K562 (cell line): Measurements from ENCODE around the gene CDC14A. TPM values are rescaled to one million over a fixed set of nuclear protein-coding genes. Genes with fewer than 3 reads are reported as not detected.

Experiments used
- ATAC-seq: fragments of 200-7000 bp; cut with Tn5 transposase; 3 replicates; pipeline ENCODE4 v1.9.1; 2020; ENCODE audit warnings: moderate library complexity
- BruUV-seq: library from RNA; stranded (reverse); fragments of 400-500 nt; replicated peaks from 2 replicates; lab custom pipeline; 2021; lab: Mats Ljungman, UMichigan
- CTCF ChIA-PET: fragments of 300-600 bp; formaldehyde crosslinking; extraction: SDS; loops from one replicate; lab custom pipeline; 2021; ENCODE audit warnings: low intra/inter-chr PET ratio; lab: Yijun Ruan, JAX
- POLR2A ChIA-PET: fragments of 300-600, 350-650 bp; sonication (Branson Sonifier 250); formaldehyde crosslinking; extraction: SDS; loops from one replicate; lab custom pipeline; 2021; ENCODE audit warnings: antibody characterized with exemption, inconsistent platforms; lab: Yijun Ruan, JAX
- DNase-seq, 4 experiments: peaks; one replicate each; pipeline versions ENCODE4 v3.0.0 to v3.0.0-alpha.2; 2011 to 2018; ENCODE audit warnings: low spot score in 3 of 4, mixed read lengths in 3 of 4; ENCODE audit errors: extremely low read depth in 1 of 4
- FAIRE-seq: peaks from 2 replicates; lab custom pipeline; 2011; peaks lifted over from hg19 to GRCh38; lab: Jason Lieb, UNC
- H2AFZ ChIP-seq: 2 replicates; pipeline ENCODE4 v1.6.0; 2011; ENCODE audit warnings: low read depth, low read length, control low read depth, inconsistent platforms
- H3K27ac ChIP-seq: fragments of 200-600 bp; 3 replicates; pipeline ENCODE4 v1.8.0; 2011; ENCODE audit warnings: low read depth, mild to moderate bottlenecking, control low read depth, inconsistent platforms, low read length, moderate library complexity, mixed read lengths; ENCODE audit errors: extremely low read depth
- H3K27me3 ChIP-seq, 2 experiments: fragments of 300-600 bp in 1 of 2; 2 replicates in 1 of 2; 3 replicates in 1 of 2; pipeline versions ENCODE4 v1.6.0 to v1.8.0; 2011; ENCODE audit warnings: inconsistent platforms in 2 of 2, low read length in 2 of 2, mild to moderate bottlenecking in 1 of 2, mixed read lengths in 1 of 2, moderate library complexity in 1 of 2; ENCODE audit not compliant: control insufficient read depth in 2 of 2, insufficient read depth in 2 of 2
- H3K36me3 ChIP-seq: fragments of 300-600 bp; 3 replicates; pipeline ENCODE4 v1.8.0; 2011; ENCODE audit warnings: mild to moderate bottlenecking, low read length, inconsistent platforms; ENCODE audit not compliant: control insufficient read depth, insufficient read depth
- H3K4me1 ChIP-seq, 2 experiments: fragments of 200-600 bp in 1 of 2; replicated peaks in 1 of 2; 2 replicates in 1 of 2; 3 replicates in 1 of 2; pipeline versions ENCODE4 v1.5.1 to v1.8.0; 2011; ENCODE audit warnings: inconsistent platforms in 2 of 2, low read length in 2 of 2, mild to moderate bottlenecking in 1 of 2, mixed read lengths in 1 of 2, moderate library complexity in 1 of 2; ENCODE audit not compliant: control insufficient read depth in 2 of 2, insufficient read depth in 2 of 2
- H3K4me2 ChIP-seq: 2 replicates; pipeline ENCODE4 v1.6.1; 2011; ENCODE audit warnings: low read length, control low read depth, inconsistent platforms, mixed read lengths; ENCODE audit not compliant: insufficient read depth
- H3K4me3 ChIP-seq: fragments of 200-600 bp; sonication (generic), shearing (Covaris generic); 2 replicates; pipeline ENCODE4 v1.5.1; 2016; ENCODE audit warnings: control low read depth, inconsistent platforms
- H3K79me2 ChIP-seq: fragments of 200-600 bp; 3 replicates; pipeline ENCODE4 v1.8.0; 2011; ENCODE audit warnings: low read length, inconsistent platforms; ENCODE audit not compliant: control insufficient read depth, insufficient read depth
- H3K9ac ChIP-seq, 2 experiments: 2 replicates each; pipeline versions ENCODE4 v1.6.0 to v1.6.1; 2011; ENCODE audit warnings: low read depth in 2 of 2, low read length in 2 of 2, control low read depth in 1 of 2, inconsistent platforms in 1 of 2, mild to moderate bottlenecking in 1 of 2, mixed read lengths in 1 of 2; ENCODE audit not compliant: insufficient read depth in 1 of 2
- H3K9me1 ChIP-seq: one replicate; pipeline ENCODE4 v1.6.0; 2011; ENCODE audit warnings: inconsistent platforms, mild to moderate bottlenecking, low read length, moderate library complexity; ENCODE audit not compliant: control insufficient read depth, insufficient read depth
- H3K9me3 ChIP-seq: replicated peaks from 2 replicates; pipeline ENCODE4 v1.5.1; 2011; ENCODE audit warnings: low read depth, low read length, inconsistent platforms; ENCODE audit not compliant: control insufficient read depth, insufficient read depth
- H4K20me1 ChIP-seq: replicated peaks from 2 replicates; pipeline ENCODE4 v1.6.1; 2011; ENCODE audit warnings: low read length, inconsistent platforms, mixed read lengths; ENCODE audit not compliant: control insufficient read depth, insufficient read depth
- BCLAF1 ChIP-seq, 2 experiments: fragments of 450-650 bp in 1 of 2; IDR thresholded peaks; 2 replicates each; pipeline ENCODE4 v1.6.1; 2011 to 2017; ENCODE audit warnings: low read depth in 2 of 2, antibody characterized with exemption in 1 of 2, borderline replicate concordance in 1 of 2, low read length in 1 of 2, mild to moderate bottlenecking in 1 of 2, mixed read lengths in 1 of 2; ENCODE audit not compliant: control insufficient read depth in 1 of 2
- FOXP4 ChIP-seq: sonication (generic); formaldehyde crosslinking; IDR thresholded peaks from 2 replicates; pipeline ENCODE4 v1.8.0; 2022; ENCODE audit warnings: mild to moderate bottlenecking, missing genetic modification reagents, borderline replicate concordance
- HMG20B ChIP-seq: fragments of 250-450 bp; sonication (Bioruptor Pico); IDR thresholded peaks from 2 replicates; pipeline ENCODE4 v1.5.0; 2021; ENCODE audit warnings: mild to moderate bottlenecking
- SPI1 ChIP-seq: IDR thresholded peaks from 2 replicates; pipeline ENCODE4 v1.6.1; 2011; ENCODE audit warnings: low read depth, low read length, control low read depth, borderline replicate concordance
- TEAD1 ChIP-seq, 2 experiments: fragments of 450-650 bp in 1 of 2; sonication (generic) in 1 of 2; formaldehyde crosslinking; IDR thresholded peaks; 2 replicates each; pipeline versions ENCODE4 v1.4.0 to v1.8.0; 2020 to 2022; ENCODE audit warnings: mild to moderate bottlenecking in 2 of 2, missing genetic modification reagents in 1 of 2
- ZNF121 ChIP-seq: sonication (generic); formaldehyde crosslinking; conservative IDR thresholded peaks from 2 replicates; pipeline ENCODE4 v1.8.0; 2022; ENCODE audit warnings: missing genetic modification reagents
- ZNF280B ChIP-seq: fragments of 250-450 bp; sonication (Bioruptor Pico); IDR thresholded peaks from 2 replicates; pipeline ENCODE4 v1.5.1; 2021; ENCODE audit warnings: mild to moderate bottlenecking
- WGBS: fragments of 100-300 bp; shearing (Covaris generic); methylation state at CpG from one replicate; pipeline ENCODE4 v1.1.6; 2016; ENCODE audit warnings: low coverage, mixed read lengths; ENCODE audit not compliant: insufficient coverage; ENCODE audit errors: missing lambda C conversion rate; 5-methylcytosine and 5-hydroxymethylcytosine counted together
- in situ Hi-C: fragments of 300-500 bp; cut with MboI; formaldehyde crosslinking; loops from 4 replicates; pipeline ENCODE4 v1.15.0; 2018; ENCODE audit warnings: inconsistent platforms, mixed read lengths
- intact Hi-C: fragments of 100-400 bp; cut with micrococcal nuclease; formaldehyde crosslinking; loops from 2 replicates; pipeline ENCODE4 v1.14.2; 2022
- polyA plus RNA-seq, 8 experiments: library from polyadenylated mRNA; depleted of rRNA in 4 of 8; stranded (reverse) in 5 of 8; unstranded in 3 of 8; fragments of >200 nt; fragmentation: Nextera tagmentation in 2 of 8; fragmentation: Illumina TruSeq in 1 of 8; extraction: Ambion mirVana in 2 of 8; extraction: Trizol in 1 of 8; gene quantifications; 2 replicates each; pipeline versions ENCODE4 v1.2.1 to v1.2.3, GENCODE V29; 2011 to 2014; ENCODE audit warnings: inconsistent platforms in 1 of 8, missing spikeins in 1 of 8
- total RNA-seq, 7 experiments: library from RNA; depleted of rRNA in 6 of 7; stranded (reverse); fragments of >200 nt in 6 of 7; fragmentation: Illumina TruSeq in 2 of 7; extraction: Trizol in 2 of 7; gene quantifications; 2 replicates each; pipeline versions ENCODE4 v1.2.1 to v1.2.3, GENCODE V29; 2011 to 2021; ENCODE audit warnings: low replicate concordance in 1 of 7

CDC14A gene
- total and polyA plus RNA-seq, 9 of the 15 experiments (the other 6 are each of a cell fraction or from before 2014, with no cell fraction given) = 17.0 to 74.3 (median 33.4) TPM

- H3K4me2 ChIP-seq = no peak overlapping the region
- POLR2A ChIA-PET = interaction anchor here (1.0 to 1.2 kb wide), 2 partner anchors 10 to 59 kb away, joined by 4 read pairs; no protein-coding TSS in a partner anchor
- BruUV-seq = no TSS peak
- H3K9me3 ChIP-seq = peaks cover 3% of the 10 kb centered on the region; the same call in 1 of the 2 replicates
- 26% methylated on average over 2 of the region's 2 CpGs for WGBS
- CTCF ChIA-PET = no interaction called here
- H3K36me3 ChIP-seq = no peaks in the 10 kb centered on the region
- in situ Hi-C loops (no loop called here), intact Hi-C loops (no loop called here)
- TF ChIP-seq TEAD1 (CRISPR knock-in tag; IDR thresholded peaks at IDR 0.05) (no peak), ZNF121 (CRISPR knock-in tag) (peak; percentile 97)
- H3K79me2 ChIP-seq = no peaks in the 10 kb centered on the region
- no peaks in the 10 kb centered on the region for H4K20me1 ChIP-seq
- H3K4me1 ChIP-seq = no peaks in the 10 kb centered on the region; a peak in 1 of 5 replicates
- H2AFZ ChIP-seq = no peak overlapping the region
- no peak for ATAC-seq
- H3K27me3 ChIP-seq = no peaks in the 10 kb centered on the region
- no peak for DNase-seq
- H3K9ac ChIP-seq = no peak overlapping the region
- H3K9me1 ChIP-seq = no peaks in the 10 kb centered on the region
- no peak overlapping the region for H3K27ac ChIP-seq
- no peak for FAIRE-seq
- H3K4me3 ChIP-seq = no peak overlapping the region
Observed at GRCh38 chr1:100304227-100304626, 48.1 kb upstream of the CDC14A start.

- peaks cover 3% of the 10 kb centered on the region; the same call in 1 of the 2 replicates for H3K9me3 ChIP-seq
- no peak overlapping the region for H3K27ac ChIP-seq
- no peak for ATAC-seq
- CTCF ChIA-PET = no interaction called here
- H3K27me3 ChIP-seq = no peaks in the 10 kb centered on the region
- H3K36me3 ChIP-seq = no peaks in the 10 kb centered on the region
- no peak overlapping the region for H3K4me3 ChIP-seq
- POLR2A ChIA-PET = interaction anchor here (0.9 kb wide), 1 partner anchor 32 kb away, joined by 3 read pairs; no protein-coding TSS in a partner anchor
- FAIRE-seq = no peak
- no peak overlapping the region for H2AFZ ChIP-seq
- H3K9ac ChIP-seq = no peak overlapping the region
- H3K4me1 ChIP-seq = no peaks in the 10 kb centered on the region
- in situ Hi-C loops = no loop called here
- DNase-seq = no peak
- intact Hi-C loops = no loop called here
- H3K4me2 ChIP-seq = no peak overlapping the region
- no peaks in the 10 kb centered on the region for H3K9me1 ChIP-seq
- 50% methylated on average over 3 of the region's 3 CpGs for WGBS
- H4K20me1 ChIP-seq = no peaks in the 10 kb centered on the region
- H3K79me2 ChIP-seq = no peaks in the 10 kb centered on the region
- no TSS peak for BruUV-seq
- TF ChIP-seq BCLAF1 (IDR thresholded peaks at IDR 0.05; ENCODE audit: borderline replicate concordance in 1 of 2, control insufficient read depth in 1 of 2, low read depth in 2 of 2, low read length in 1 of 2) (no peak), HMG20B (CRISPR knock-in tag) (no peak), SPI1 (no peak), FOXP4 (CRISPR knock-in tag) (no peak), ZNF280B (CRISPR knock-in tag) (no peak)
Observed at GRCh38 chr1:100304921-100305320, 47.4 kb upstream of the CDC14A start.
